ENCODE results near the gene FGL2. TPM values are rescaled to one million over a fixed set of nuclear protein-coding genes. Genes with fewer than 3 reads are reported as not detected.
A peak's percentile ranks its signal among the peaks of the same experiment; 100 is the strongest.

The FGL2 gene, protein sequence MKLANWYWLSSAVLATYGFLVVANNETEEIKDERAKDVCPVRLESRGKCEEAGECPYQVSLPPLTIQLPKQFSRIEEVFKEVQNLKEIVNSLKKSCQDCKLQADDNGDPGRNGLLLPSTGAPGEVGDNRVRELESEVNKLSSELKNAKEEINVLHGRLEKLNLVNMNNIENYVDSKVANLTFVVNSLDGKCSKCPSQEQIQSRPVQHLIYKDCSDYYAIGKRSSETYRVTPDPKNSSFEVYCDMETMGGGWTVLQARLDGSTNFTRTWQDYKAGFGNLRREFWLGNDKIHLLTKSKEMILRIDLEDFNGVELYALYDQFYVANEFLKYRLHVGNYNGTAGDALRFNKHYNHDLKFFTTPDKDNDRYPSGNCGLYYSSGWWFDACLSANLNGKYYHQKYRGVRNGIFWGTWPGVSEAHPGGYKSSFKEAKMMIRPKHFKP
- total RNA-seq (2014; rRNA removed; shearing (Covaris generic)) (not detected in 2 replicates), polyA plus RNA-seq (2016; fragmentation: Nextera tagmentation; extraction: Ambion mirVana) (not detected in 2 replicates)
- long read RNA-seq: 0 reads

GRCh38 chr7:77199013-77199966 is at the start of gene FGL2:
Gene FGL2, minus strand, starts transcription at chr7:77199819. Its CDS starts 26 bp downstream, at chr7:77199793.
- Histone ChIP-seq H3K9me2 (ENCODE audit: insufficient read depth) (no peaks in the 10 kb centered on the region), H3K36me3 (ENCODE audit: insufficient read depth) (no peaks in the 10 kb centered on the region), H3K79me2 (replicated peaks; ENCODE audit: insufficient read depth) (no peaks in the 10 kb centered on the region), H3K27me3 (ENCODE audit: insufficient read depth) (no peaks in the 10 kb centered on the region), H3K4me2 (peak within 1 kb of the TSS; percentile 72), H3K4me3 (peak within 1 kb of the TSS; percentile 37), H3K4me1 (ENCODE audit: insufficient read depth) (peaks cover 11% of the 10 kb centered on the region), H2AFZ (peak within 1 kb of the TSS; percentile 97), H3F3A (replicated peaks; ENCODE audit: low read depth) (no peaks in the 10 kb centered on the region), H3K27ac (ENCODE audit: low read depth) (no peak within 1 kb of the TSS), H4K20me1 (replicated peaks; ENCODE audit: insufficient read depth) (no peaks in the 10 kb centered on the region)
- TF ChIP-seq POLR2AphosphoS5 (IDR thresholded peaks at IDR 0.05; ENCODE audit: low read depth) (no peak), EZH2 (IDR thresholded peaks at IDR 0.05; ENCODE audit: low read depth, unreplicated experiment) (no peak), ZNF462 (CRISPR knock-in tag; IDR thresholded peaks at IDR 0.05) (no peak), ZNF114 (CRISPR knock-in tag; IDR thresholded peaks at IDR 0.05) (no peak), ZNF331 (CRISPR knock-in tag; IDR thresholded peaks at IDR 0.05; ENCODE audit: low read depth) (no peak), CTCF (conservative IDR thresholded peaks at IDR 0.05; ENCODE audit: low read depth in 2 of 2) (no peak), STAT1 (IDR thresholded peaks at IDR 0.05; ENCODE audit: unreplicated experiment) (no peak), JUNB (IDR thresholded peaks at IDR 0.05; ENCODE audit: unreplicated experiment) (no peak), EZH2phosphoT487 (IDR thresholded peaks at IDR 0.05; ENCODE audit: unreplicated experiment) (no peak), NANOG (IDR thresholded peaks at IDR 0.05; ENCODE audit: borderline replicate concordance) (no peak), ETS1 (IDR thresholded peaks at IDR 0.05) (no peak)
- no peak within 1 kb of the TSS for H3K27ac Mint-ChIP-seq
- no peaks in the 10 kb centered on the region for H3K36me3 Mint-ChIP-seq (ENCODE audit: low read depth)
- H3K4me3 Mint-ChIP-seq: peak within 1 kb of the TSS; percentile 56
- DNase-seq (ENCODE audit: low spot score) (peak; percentile 62), ATAC-seq (peak; percentile 97)
- peaks cover 2% of the 10 kb centered on the region for H3K27me3 Mint-ChIP-seq (ENCODE audit: insufficient read depth, low read depth, poor library complexity)
- no peaks in the 10 kb centered on the region for H3K9me3 Mint-ChIP-seq
- H3K4me1 Mint-ChIP-seq: peaks cover 7% of the 10 kb centered on the region

Data from GM23338 (cell line).